Activated T-cell treated with anti-CD3 and anti-CD28 coated beads for 4 hours (primary cell): ENCODE results near the gene GET4.
"Not testable (repeated sequence)": the region's sequence is repeated elsewhere in the genome, so short reads cannot be mapped to it uniquely, and the experiment has no call there.

Source experiments
- DNase-seq: peaks from one replicate; pipeline ENCODE4 v3.0.0-alpha.2; 2020

GET4 gene

DNA sequence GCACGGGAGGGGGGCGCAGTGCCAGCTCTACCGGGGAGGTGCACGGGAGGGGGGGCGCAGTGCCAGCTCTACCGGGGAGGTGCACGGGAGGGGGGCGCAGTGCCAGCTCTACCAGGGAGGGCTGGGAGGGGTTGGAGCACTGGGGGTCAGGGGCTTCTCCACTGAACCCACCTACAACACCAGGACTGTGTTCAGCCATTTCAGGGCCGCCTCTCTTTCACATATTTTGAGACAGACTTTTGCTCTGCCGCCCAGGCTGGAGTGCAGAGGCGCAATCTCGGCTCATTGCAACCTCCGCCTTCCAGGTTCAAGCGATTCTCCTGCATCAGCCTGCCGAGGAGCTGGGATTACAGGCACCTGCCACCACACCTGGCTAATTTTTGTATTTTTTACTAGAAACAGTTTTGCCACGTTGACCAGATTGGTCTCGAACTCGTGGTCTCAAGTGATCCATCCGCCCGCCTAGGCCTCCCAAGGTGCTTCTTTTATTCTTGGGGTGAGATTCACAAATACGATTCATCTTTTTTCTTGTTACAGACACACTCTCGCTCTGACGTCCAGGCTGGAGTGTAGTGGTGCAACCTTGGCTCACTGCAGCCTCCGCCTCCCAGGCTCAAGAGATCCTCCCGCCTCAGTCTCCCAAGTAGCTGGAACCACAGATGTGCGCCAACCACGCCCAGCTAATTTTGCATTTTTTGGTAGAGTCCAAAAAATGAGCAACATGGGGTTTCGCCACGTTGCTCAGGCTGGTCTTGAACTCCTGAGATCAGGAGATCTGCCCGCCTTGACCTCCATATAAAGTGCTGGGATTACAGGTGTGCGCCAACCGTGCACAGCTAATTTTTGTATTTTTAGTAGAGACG lies 41.1 kb downstream of the GET4 start:
- DNase-seq: no peak

DNA sequence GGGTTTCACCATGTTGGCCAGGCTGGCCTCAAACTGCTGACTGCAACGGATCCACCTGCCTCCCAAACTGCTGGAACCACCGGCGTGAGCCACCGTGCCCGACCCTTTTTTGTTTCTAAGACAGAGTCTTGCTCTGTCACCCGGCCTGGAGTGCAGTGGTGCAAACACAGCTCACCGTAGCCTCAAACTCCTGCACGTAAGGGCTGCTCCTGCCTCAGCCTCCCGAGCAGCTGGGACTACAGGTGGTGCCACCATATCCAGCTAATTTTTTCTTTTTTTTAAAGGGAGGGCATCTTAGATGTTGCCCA lies 41.7 kb downstream of the GET4 start:
- DNase-seq: no peak

- no peak for DNase-seq
These were observed 42.2 kb downstream of the GET4 start for GRCh38 chr7:918441-919113.

- DNase-seq: no peak
These were observed 42.7 kb downstream of the GET4 start for GRCh38 chr7:919114-919442.

DNA sequence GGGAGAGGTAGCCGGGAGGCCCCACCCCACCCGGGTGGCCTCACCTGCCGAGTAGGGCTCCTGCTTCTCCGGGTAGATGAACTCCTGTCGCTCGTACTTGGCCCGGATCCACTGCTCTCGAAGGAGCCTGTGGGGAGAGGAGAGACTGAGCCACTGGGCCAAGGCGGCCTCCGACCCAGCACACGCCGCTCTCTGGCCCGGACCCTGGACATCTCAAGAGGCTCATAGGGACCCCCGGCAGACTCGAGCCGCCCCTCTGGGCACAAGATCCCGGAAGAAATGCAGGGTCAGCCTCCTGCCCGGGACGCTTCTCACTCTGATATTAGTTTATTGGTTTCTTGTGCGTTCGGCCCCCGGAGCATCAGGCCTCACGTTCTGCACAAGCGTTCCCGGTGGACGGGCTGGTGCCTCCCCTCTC lies 43.6 kb downstream of the GET4 start:
- no peak for DNase-seq

DNA sequence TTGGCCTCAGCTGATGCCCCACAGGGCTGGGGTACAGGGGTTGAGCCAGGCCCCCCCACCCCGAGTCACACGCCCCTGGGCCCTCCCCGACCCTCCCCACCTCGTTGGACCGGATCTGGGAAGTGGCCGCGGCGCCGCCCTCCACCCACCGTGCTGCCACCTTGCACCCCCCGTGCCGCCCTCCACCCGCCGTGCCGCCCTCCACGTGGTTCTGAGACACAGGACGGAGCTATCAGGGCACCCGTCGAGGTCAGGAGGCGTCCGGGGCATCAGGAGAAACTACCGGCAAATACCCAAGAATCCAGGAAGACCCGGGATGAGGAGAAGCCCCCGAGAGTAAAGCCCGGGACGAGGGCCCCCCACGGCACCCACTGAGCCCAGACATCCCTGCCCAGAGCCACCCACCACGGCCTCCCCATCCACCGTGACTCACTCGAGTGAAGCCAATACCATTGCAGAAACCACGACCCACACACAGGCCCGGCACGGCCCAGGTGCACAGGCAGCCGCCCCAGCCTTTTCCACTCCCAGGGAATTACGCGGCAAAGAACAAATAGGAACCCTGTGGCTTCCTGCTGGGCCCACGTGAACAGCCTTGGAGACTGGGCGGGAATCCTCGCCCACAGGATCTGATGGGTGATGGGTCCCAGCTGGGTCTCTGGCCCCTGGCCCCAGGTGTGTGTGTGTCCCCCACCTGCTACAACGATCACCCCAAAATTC lies 44.2 kb downstream of the GET4 start:
- DNase-seq: no peak

- DNase-seq: no peak
These were observed 44.7 kb downstream of the GET4 start for GRCh38 chr7:921071-921461.

GRCh38 chr7:921581-922333 lies 45.4 kb downstream of the GET4 start:
- DNase-seq: no peak

DNA sequence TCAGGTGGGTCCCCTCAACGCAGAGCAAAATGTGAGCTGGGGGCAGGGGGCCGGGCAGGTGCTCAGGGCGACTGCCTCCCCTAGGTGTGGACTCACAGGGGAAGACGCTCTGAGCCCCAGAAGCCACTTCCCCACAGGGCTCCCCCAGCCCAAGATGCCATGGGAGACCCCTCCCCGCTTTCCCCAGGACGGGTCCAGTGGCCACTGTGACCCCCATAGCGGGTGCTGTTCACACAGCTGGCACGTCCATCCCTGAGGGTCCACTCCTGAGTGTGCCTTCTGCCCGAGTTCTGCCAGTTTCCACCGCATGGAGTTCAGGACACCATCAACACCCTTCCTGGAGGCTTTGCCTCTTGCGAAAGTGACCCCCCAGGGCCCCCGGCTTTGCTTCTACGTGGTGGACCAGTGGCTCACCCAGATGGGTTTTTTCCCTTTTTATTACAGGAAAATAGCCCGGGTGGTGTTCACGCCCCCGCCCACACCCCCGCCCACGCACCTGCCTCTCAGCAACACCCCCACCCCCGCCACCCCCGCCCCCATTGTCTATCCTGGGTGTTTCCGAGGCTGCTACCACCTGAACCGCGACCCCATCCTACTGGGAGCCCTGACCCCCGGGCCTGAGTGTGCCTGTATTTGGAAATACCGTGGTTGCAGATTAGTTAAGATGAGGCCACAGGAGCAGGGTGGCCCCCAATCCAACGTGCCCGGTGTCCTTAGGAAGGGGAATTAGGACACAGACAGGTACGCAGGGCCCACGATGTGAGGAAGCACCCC lies 46.2 kb downstream of the GET4 start:
- DNase-seq: peak; percentile 43

DNA sequence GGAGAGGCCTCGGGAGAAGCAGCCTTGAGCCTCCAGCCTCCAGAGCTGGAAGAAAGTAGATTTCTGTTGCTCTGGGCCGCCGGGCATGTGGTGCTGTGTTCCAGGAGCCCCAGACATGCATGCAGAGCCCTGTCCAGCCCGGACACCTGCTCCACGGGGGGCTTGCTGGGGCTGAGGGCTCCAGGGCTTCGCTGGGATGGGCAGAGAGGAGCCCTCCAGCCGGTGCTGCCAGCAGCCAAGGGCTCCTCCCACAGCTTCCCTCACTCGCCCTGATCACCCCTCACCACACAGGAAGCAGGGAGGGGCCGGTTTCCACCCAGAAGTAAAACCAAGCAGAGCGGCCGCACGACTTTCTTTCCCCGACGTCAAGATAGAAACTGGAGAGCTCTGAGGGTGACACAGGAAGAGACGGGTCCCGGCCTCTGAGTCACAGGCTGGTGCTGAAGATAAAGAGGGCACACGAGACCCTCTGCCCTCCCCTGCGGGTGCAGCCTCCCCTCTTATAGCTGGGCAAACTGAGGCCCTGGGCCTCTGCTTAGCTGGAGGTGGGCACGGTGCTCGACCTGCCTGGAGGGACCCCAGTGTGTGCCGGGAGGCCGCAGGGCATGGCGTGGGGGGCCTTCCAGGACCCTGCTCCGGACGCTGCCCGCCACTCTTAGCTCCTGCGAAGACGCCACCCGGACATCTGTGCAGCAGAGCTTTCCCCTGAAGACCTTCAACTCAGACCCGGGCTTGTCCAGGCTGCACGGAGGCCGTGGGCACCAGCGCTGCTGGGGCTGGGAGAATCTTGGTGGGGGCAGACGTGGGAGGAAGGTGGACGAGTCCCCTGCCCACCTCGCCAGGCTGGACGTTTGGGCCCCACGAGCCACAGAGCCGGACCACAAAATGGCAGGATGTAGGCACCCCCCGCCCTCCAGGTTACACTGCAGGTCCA lies 47.0 kb downstream of the GET4 start:
- peak; percentile 86 for DNase-seq

DNA sequence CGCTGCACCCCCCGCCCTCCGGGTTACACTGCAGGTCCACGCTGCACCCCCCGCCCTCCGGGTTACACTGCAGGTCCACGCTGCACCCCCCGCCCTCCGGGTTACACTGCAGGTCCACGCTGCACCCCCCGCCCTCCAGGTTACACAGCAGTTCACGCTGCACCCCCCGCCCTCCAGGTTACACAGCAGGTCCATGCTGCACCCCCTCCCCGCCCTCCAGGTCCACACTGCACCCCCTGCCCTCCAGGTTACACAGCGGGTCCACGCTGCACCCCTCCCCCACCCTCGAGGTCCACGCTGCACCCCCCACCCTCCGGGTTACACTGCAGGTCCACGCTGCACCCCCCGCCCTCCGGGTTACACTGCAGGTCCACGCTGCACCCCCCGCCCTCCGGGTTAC lies 47.7 kb downstream of the GET4 start:
- DNase-seq: not testable (repeated sequence)

GRCh38 chr7:924541-925231 lies 48.3 kb downstream of the GET4 start:
- peak; percentile 36 for DNase-seq

DNA sequence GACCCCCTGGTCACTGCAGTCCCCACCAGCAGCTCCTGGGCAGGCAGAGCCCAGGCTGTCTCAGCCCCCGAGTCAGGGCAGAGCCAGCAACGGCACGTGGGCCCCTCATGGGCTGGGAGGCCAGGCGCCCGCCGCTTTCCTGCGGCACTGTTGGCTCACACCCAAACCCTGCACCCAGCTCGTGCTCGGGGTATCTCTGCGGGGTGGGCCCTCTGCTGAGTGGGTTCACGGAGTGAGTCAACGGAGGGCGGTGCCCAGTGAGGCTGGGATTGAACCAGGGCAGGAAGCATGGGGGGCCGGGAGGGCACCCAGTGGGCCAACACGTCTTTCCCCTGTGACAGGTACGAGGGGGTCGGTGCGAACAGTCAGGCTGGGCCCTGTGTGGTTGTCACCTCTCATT lies 49.2 kb downstream of the GET4 start:
- peak; percentile 50 for DNase-seq

DNA sequence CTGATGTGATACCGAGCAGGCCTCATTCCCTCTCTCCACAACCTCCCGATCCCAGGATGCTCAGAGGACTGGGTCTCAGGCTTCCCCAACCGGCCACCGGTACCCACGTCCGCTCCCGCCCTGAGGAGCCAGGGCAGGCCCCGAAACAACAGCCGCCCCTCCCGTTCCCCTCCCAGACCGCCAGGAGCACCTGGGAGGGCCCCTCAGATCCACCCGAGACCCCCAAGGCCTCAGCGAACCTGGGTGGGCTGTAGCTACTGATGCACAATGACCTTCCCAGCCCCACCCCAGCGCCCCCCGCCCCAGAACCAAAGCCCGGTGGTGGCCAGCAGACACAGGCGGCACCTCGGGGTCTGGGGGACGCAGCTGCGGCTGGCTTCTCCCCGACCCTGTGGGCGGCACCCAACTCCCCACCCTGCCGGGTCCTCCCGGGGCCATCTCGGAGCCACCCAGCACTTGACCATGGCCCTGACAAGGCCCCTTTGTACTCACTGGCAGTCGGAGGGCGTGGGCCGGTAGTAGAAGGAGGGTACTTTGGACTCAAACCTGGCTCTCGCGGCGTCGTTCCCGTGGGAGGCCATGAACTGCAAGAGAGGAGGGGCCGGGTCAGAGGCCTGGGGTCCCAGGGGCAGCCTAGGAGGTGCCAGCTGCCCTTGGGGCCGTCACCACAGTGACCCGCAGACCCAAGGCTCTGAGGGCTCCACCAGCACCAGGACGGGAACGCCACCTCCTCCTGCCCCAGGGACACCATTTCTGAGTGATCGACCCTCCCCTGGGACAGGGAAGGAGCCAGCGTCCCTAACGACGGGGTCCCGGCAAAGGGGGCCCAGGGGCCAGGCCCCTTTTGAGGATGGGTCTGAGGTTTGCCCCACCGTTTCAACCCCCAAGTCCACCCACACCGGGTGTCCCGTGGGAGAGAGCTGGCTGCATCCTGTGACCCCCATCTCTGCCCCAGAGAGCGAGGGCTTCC lies 50.0 kb downstream of the GET4 start:
- DNase-seq: no peak

- DNase-seq: no peak
These were observed 50.8 kb downstream of the GET4 start for GRCh38 chr7:927031-927671.

GRCh38 chr7:929311-929711 lies 53.0 kb downstream of the GET4 start:
- DNase-seq: no peak

- no peak for DNase-seq
These were observed 54.8 kb downstream of the GET4 start for GRCh38 chr7:930975-931758.
